ENCODE measurements around the gene COL17A1. TPM values are rescaled to one million over a fixed set of nuclear protein-coding genes. Genes with fewer than 3 reads are reported as not detected.
A peak's percentile ranks its signal among the peaks of the same experiment; 100 is the strongest.

COL17A1 gene
- total RNA-seq, 4 donors from 2014 or later, result 0.63 TPM; not detected in 3

DNA sequence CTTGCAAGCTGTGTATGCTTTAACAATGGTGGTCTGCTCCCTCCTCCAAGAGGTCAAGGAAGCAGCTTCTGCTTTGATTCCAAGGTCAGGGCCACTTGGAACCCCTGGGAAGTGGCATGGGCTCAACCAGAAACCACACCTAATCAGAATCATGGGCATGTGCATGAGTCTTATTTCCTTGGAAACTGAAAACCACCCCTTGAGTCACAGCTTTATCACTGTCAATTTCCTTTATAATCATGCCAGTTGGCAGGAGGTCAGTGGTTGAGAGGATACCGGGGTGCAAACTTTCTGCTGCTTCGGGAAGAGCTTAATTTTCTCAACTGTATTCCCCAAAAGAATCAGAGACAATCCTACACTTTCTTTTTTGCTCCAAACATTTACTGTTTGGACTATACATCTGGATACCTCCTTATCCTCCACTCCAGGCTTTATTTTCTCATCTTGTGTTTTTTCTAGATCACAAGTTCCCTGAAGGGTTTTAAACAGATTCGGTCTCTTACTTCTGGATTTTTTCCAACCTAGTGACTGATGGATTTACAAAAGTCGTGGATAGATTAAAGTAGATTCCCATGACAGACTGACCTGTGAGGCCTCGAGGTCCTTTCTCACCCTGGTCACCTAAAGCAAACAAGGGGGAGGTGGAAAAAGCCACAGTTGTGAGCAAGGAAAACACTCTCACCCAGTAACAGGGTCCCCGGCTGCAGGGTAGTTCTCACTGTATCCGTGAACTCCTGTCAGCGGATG, 36.0 kb downstream of the COL17A1 start:
- ATAC-seq, result no peak
- DNase-seq, result no peak
- TF ChIP-seq, protein P1, sequence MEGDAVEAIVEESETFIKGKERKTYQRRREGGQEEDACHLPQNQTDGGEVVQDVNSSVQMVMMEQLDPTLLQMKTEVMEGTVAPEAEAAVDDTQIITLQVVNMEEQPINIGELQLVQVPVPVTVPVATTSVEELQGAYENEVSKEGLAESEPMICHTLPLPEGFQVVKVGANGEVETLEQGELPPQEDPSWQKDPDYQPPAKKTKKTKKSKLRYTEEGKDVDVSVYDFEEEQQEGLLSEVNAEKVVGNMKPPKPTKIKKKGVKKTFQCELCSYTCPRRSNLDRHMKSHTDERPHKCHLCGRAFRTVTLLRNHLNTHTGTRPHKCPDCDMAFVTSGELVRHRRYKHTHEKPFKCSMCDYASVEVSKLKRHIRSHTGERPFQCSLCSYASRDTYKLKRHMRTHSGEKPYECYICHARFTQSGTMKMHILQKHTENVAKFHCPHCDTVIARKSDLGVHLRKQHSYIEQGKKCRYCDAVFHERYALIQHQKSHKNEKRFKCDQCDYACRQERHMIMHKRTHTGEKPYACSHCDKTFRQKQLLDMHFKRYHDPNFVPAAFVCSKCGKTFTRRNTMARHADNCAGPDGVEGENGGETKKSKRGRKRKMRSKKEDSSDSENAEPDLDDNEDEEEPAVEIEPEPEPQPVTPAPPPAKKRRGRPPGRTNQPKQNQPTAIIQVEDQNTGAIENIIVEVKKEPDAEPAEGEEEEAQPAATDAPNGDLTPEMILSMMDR (IDR thresholded peaks at IDR 0.05 in 4 of 5, conservative IDR thresholded peaks at IDR 0.05 in 1 of 5), result no peak
- TF ChIP-seq POLR2A (IDR thresholded peaks at IDR 0.05), result no peak
- Histone ChIP-seq H3K36me3 (no peaks in the 10 kb centered on the region), H3K4me3 (no peak overlapping the region), H3K27ac (no peak overlapping the region), H3K4me1 (no peaks in the 10 kb centered on the region), H3K9me3 (no peaks in the 10 kb centered on the region), H3K27me3 (no peaks in the 10 kb centered on the region)
- intact Hi-C loops (cut with DNase I; ENCODE audit: low total_unique reads) (no loop called here), in situ Hi-C loops (cut with MboI; ENCODE audit: low sequenced_read_pairs in 4 of 4) (loop anchor here in 2 of 4 donors (25.0 kb wide), 1 partner anchor 163 kb away; no protein-coding TSS in a partner anchor)

DNA sequence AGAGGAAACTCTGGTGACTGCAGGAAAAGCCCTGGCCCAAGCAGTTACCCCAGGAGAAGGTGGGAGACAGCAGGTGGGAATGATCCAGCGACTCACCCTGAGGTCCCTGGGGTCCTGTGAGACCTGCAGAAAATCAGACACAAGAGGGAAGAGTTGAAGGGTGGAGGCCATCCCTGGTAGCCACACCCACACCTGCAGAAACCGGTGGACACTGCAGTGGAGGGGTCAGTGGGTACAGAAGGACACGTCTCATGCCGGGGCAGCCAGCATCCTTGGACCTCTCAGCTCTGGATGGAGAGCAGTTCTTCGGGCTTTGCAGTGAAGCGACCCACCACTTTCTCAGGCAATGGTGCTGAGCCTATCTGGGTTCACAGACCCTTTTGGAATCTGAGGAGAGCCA, 39.0 kb downstream of the COL17A1 start:
- ATAC-seq, result no peak
- in situ Hi-C loops (cut with MboI; ENCODE audit: low sequenced_read_pairs in 4 of 4) (loop anchor here in 2 of 4 donors (25.0 kb wide), 1 partner anchor 166 kb away; no protein-coding TSS in a partner anchor), intact Hi-C loops (cut with DNase I; ENCODE audit: low total_unique reads) (no loop called here)
- H3K4me1 ChIP-seq, result no peaks in the 10 kb centered on the region
- H3K27me3 ChIP-seq, result no peaks in the 10 kb centered on the region
- no peak for DNase-seq
- no peak overlapping the region for H3K4me3 ChIP-seq
- H3K27ac ChIP-seq, result no peak overlapping the region
- TF ChIP-seq, protein P1 (IDR thresholded peaks at IDR 0.05 in 4 of 5, conservative IDR thresholded peaks at IDR 0.05 in 1 of 5), result no peak
- no peak for TF ChIP-seq POLR2A (IDR thresholded peaks at IDR 0.05)
- no peaks in the 10 kb centered on the region for H3K36me3 ChIP-seq
- H3K9me3 ChIP-seq, result no peaks in the 10 kb centered on the region

DNA sequence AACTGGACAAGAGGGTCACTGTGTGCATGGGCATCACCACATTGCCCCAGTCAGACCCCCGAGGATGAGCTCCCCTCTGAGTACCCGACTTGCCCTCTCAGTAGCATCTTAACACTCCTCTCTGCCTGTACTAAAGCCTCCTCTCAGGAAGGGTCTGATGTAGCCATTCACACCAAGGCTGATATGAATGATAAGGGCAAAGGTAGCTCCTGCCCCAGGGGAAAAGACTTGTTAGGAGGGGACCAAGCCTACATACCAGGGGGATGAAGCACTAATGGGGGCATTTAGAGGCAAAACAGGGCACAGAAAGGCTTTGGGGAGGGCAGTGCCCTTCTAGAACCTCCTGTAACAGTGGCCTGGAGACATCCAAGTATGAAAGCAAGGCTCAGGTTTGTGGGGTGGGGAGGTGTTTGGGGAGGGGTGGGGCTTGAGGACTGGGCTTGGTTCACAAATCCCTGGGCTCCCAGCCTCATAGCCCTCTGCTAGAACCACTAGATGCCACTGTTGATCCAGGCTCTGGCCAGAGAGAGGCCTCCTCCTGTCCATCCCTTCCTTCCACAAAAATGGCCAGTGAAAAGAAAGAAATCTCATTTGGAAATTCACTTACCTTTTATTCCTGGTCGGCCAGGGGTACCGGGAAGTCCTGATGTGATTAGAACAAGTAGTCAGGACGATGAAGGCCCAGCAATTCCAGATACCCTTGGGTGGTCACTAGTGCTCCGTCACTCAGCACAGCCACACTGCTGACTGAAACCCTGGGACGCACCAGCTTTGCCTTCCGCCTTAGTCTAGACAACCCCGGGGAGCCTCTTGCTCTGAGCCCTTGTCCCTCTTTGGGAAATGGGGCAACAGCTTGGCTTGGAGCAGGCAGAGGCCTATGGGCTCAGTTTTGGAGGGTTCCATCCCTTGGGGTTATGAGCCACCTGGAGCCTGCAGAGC, 40.3 kb downstream of the COL17A1 start:
- Histone ChIP-seq H3K4me3 (no peak overlapping the region), H3K4me1 (no peaks in the 10 kb centered on the region), H3K36me3 (no peaks in the 10 kb centered on the region), H3K27ac (no peak overlapping the region), H3K27me3 (no peaks in the 10 kb centered on the region), H3K9me3 (no peaks in the 10 kb centered on the region)
- DNase-seq (no peak), ATAC-seq (peak in 1 of 2 donors; percentile 52)
- intact Hi-C loops (cut with DNase I; ENCODE audit: low total_unique reads), result loop anchor here (2.0 kb wide), 1 partner anchor 163 kb away; no protein-coding TSS in a partner anchor
- TF ChIP-seq, protein P1 (IDR thresholded peaks at IDR 0.05 in 4 of 5, conservative IDR thresholded peaks at IDR 0.05 in 1 of 5), result peak in 3 of 5 experiments; percentile 37 to 49 (median 42)
- no peak for TF ChIP-seq POLR2A (IDR thresholded peaks at IDR 0.05)
- in situ Hi-C loops (cut with MboI; ENCODE audit: low sequenced_read_pairs in 4 of 4), result loop anchor here in 2 of 4 donors (25.0 kb wide), 1 partner anchor 167 kb away; no protein-coding TSS in a partner anchor

DNA sequence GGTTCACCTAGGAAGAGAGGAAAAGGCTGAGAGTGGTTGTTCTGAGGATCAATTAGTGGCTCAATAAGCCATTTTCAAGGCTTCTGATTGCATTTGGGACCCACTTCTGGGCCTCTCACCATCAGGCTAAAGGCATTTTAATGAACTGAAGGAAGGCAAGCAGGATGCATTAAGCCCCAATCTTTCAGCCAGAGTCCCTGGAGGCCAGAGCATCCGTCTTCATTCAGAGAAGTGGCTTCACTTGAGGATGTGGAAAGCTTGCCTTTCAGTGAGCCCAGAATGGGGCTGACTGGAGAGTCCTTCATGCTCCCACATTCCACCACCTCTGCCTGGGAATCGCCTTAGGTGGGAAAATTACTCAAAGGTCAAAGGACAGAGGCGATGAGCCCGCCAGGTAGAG, 41.8 kb downstream of the COL17A1 start:
- Histone ChIP-seq H3K27me3 (no peaks in the 10 kb centered on the region), H3K4me1 (no peaks in the 10 kb centered on the region), H3K36me3 (no peaks in the 10 kb centered on the region), H3K27ac (no peak overlapping the region), H3K4me3 (no peak overlapping the region), H3K9me3 (no peaks in the 10 kb centered on the region)
- TF ChIP-seq POLR2A (IDR thresholded peaks at IDR 0.05), result no peak
- TF ChIP-seq, protein P1 (IDR thresholded peaks at IDR 0.05 in 4 of 5, conservative IDR thresholded peaks at IDR 0.05 in 1 of 5), result no peak
- ATAC-seq (no peak), DNase-seq (no peak)
- intact Hi-C loops (cut with DNase I; ENCODE audit: low total_unique reads), result loop anchor here (2.0 kb wide), 1 partner anchor 165 kb away; no protein-coding TSS in a partner anchor
- in situ Hi-C loops (cut with MboI; ENCODE audit: low sequenced_read_pairs in 4 of 4), result loop anchor here in 2 of 4 donors (25.0 kb wide), 1 partner anchor 168 kb away; no protein-coding TSS in a partner anchor
